ENCODE results near the gene TMSB10.

- TF ChIP-seq, protein P1, sequence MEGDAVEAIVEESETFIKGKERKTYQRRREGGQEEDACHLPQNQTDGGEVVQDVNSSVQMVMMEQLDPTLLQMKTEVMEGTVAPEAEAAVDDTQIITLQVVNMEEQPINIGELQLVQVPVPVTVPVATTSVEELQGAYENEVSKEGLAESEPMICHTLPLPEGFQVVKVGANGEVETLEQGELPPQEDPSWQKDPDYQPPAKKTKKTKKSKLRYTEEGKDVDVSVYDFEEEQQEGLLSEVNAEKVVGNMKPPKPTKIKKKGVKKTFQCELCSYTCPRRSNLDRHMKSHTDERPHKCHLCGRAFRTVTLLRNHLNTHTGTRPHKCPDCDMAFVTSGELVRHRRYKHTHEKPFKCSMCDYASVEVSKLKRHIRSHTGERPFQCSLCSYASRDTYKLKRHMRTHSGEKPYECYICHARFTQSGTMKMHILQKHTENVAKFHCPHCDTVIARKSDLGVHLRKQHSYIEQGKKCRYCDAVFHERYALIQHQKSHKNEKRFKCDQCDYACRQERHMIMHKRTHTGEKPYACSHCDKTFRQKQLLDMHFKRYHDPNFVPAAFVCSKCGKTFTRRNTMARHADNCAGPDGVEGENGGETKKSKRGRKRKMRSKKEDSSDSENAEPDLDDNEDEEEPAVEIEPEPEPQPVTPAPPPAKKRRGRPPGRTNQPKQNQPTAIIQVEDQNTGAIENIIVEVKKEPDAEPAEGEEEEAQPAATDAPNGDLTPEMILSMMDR (IDR thresholded peaks at IDR 0.05; ENCODE audit: poor library complexity), result peak; percentile 98
- TF ChIP-seq EZH2phosphoT487 (IDR thresholded peaks at IDR 0.05; ENCODE audit: low read depth, severe bottlenecking, unreplicated experiment), result no peak
Measured at GRCh38 chr2:84925724-84926376, 20.4 kb downstream of the TMSB10 start.
